Adrenal gland (tissue), 12 donors: ENCODE results near the gene TARDBP. TPM values are rescaled to one million over a fixed set of nuclear protein-coding genes. Genes with fewer than 3 reads are reported as not detected.

Source experiments
- DNase-seq, 7 donors: peaks; one replicate each; pipeline ENCODE4 v3.0.0-alpha.2; 2019 to 2020
- H3K27ac ChIP-seq, 5 donors: fragments of 200-600 bp; sonication (generic) in 4 of 5; 1 replicate in 3 of 5; 2 replicates in 2 of 5; pipeline versions ENCODE4 v1.5.1 to v1.8.0; 2016 to 2020; ENCODE audit warnings: mild to moderate bottlenecking in 1 of 5
- H3K27me3 ChIP-seq: fragments of 200-600 bp; 2 replicates; pipeline ENCODE4 v1.8.0; 2021
- H3K36me3 ChIP-seq, 2 donors: fragments of 200-600 bp; replicated peaks in 1 of 2; 1 replicate in 1 of 2; 2 replicates in 1 of 2; pipeline versions ENCODE4 v1.5.1 to v1.8.0; 2018 to 2022
- H3K4me1 ChIP-seq, 2 donors: fragments of 200-600 bp; replicated peaks in 1 of 2; 1 replicate in 1 of 2; 2 replicates in 1 of 2; pipeline versions ENCODE4 v1.5.1 to v1.8.0; 2018 to 2021
- H3K4me3 ChIP-seq, 4 donors: fragments of 200-600 bp; sonication (generic) in 3 of 4; one replicate each; pipeline ENCODE4 v1.5.1; 2016 to 2018
- H3K9me3 ChIP-seq, 3 donors: fragments of 200-600 bp; sonication (generic) in 1 of 3; replicated peaks in 1 of 3; 1 replicate in 2 of 3; 2 replicates in 1 of 3; pipeline versions ENCODE4 v1.5.1 to v1.8.0; 2016 to 2021
- POLR2A ChIP-seq, 2 donors: fragments of 450-650 bp; IDR thresholded peaks; one replicate each; pipeline ENCODE4 v1.6.1; 2017; ENCODE audit warnings: antibody characterized with exemption in 2 of 2, mild to moderate bottlenecking in 2 of 2, moderate library complexity in 1 of 2
- WGBS, 4 donors: extraction: QIAGEN DNeasy Blood & Tissue Kit in 2 of 4; methylation state at CpG; one replicate each; pipeline versions ENCODE4 v1.1.5 to v1.1.7; 2013 to 2017; 5-methylcytosine and 5-hydroxymethylcytosine counted together
- intact Hi-C, 2 donors: fragments of 100-400 bp; cut with DNase I; formaldehyde crosslinking; loops; one replicate each; pipeline versions ENCODE4 v1.14.1 to v1.15.0; 2022 to 2023
- polyA plus RNA-seq, 3 donors: library from polyadenylated mRNA; stranded (reverse); fragments of 200-250 nt in 2 of 3; fragments of 350-450 nt in 1 of 3; fragmentation: Illumina TruSeq in 1 of 3; extraction: RNeasy Lipid Tissue Mini Kit (QIAGEN cat#74804) in 1 of 3; gene quantifications; one replicate each; pipeline ENCODE4 v1.2.3, GENCODE V29; 2013 to 2014
- total RNA-seq, 9 donors: library from RNA; depleted of rRNA in 4 of 9; stranded (reverse); fragments of >200 nt in 4 of 9; fragments of 120-200 nt in 1 of 9; fragmentation: NEBNext Ultra II Directional in 1 of 9; extraction: Animal tissue kit (Norgen Biotek cat#: 25700) in 1 of 9; gene quantifications; one replicate each; pipeline versions ENCODE4 v1.1.0 to v1.2.4, GENCODE V29; 2013 to 2023
- TF ChIP-seq, protein P1 (sequence below), 6 experiments: fragments of 450-650 bp in 4 of 6; fragments of 200-600 bp in 2 of 6; sonication (generic) in 1 of 6; IDR thresholded peaks; 1 replicate in 5 of 6; 2 replicates in 1 of 6; pipeline versions ENCODE4 v1.5.1 to v1.8.0; 2016 to 2021; ENCODE audit warnings: antibody characterized with exemption in 6 of 6, mild to moderate bottlenecking in 2 of 6, moderate library complexity in 1 of 6
- donor health status: healthy with polysubstance abuse.
- donor health status: Bipolar disorder and iron deficiency.
- donor health status: DM: yes; HTN: yes; CAD: no.
- donor health status: DM: no; HTN: no; CAD: no.
- donor health status: DM: no; HTN: no; CAD: no.
- donor health status: DM: yes; HTN: yes; CAD: no.

TARDBP gene
- total and polyA plus RNA-seq, 12 donors, result 45.1 to 324 (median 111) TPM

DNA sequence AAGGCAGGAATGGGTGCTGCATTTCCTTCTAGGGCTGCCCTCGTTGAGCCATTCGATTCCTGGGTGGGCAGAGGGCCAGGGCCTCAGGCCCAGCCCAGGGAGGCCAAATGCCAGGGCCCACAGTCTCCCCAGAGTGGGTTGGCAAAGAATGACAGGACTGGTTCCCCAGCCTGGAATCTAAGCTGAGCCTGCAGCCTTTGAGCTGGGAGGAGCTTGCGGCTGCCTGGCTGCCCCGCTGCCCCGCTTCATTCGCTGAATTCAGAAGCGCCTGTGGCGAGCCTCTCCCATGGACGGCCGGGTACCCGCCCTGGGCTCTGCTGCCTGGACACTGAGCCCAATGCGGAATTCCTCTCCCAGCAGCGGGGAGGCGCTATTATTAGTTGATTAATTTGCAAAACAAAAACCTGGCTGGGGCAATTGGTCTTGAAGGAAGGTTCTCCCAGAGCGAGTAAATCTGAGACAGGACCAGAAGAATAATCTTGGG is 32.3 kb upstream of the TARDBP start:
- Histone ChIP-seq H3K9me3 (no peaks in the 10 kb centered on the region), H3K27ac (peak overlapping the region in 2 of 5 donors; percentile 23 to 60), H3K27me3 (no peaks in the 10 kb centered on the region), H3K36me3 (no peaks in the 10 kb centered on the region), H3K4me3 (peak overlapping the region in 1 of 4 donors; percentile 11), H3K4me1 (peaks cover 0 to 10% of the 10 kb centered on the region in 2 donors)
- peak in 1 of 2 donors; percentile 44 for TF ChIP-seq POLR2A (IDR thresholded peaks at IDR 0.05)
- TF ChIP-seq, protein P1, sequence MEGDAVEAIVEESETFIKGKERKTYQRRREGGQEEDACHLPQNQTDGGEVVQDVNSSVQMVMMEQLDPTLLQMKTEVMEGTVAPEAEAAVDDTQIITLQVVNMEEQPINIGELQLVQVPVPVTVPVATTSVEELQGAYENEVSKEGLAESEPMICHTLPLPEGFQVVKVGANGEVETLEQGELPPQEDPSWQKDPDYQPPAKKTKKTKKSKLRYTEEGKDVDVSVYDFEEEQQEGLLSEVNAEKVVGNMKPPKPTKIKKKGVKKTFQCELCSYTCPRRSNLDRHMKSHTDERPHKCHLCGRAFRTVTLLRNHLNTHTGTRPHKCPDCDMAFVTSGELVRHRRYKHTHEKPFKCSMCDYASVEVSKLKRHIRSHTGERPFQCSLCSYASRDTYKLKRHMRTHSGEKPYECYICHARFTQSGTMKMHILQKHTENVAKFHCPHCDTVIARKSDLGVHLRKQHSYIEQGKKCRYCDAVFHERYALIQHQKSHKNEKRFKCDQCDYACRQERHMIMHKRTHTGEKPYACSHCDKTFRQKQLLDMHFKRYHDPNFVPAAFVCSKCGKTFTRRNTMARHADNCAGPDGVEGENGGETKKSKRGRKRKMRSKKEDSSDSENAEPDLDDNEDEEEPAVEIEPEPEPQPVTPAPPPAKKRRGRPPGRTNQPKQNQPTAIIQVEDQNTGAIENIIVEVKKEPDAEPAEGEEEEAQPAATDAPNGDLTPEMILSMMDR (IDR thresholded peaks at IDR 0.05), result peak in 4 of 6 experiments; percentile 8 to 32 (median 24)
- DNase-seq, result peak; percentile 58 to 86 (median 82)
- WGBS, 4 donors, result 12 to 27% (median 24%) methylated on average over 7 to 15 of the region's 15 CpGs
- intact Hi-C loops, result no loop called here

DNA sequence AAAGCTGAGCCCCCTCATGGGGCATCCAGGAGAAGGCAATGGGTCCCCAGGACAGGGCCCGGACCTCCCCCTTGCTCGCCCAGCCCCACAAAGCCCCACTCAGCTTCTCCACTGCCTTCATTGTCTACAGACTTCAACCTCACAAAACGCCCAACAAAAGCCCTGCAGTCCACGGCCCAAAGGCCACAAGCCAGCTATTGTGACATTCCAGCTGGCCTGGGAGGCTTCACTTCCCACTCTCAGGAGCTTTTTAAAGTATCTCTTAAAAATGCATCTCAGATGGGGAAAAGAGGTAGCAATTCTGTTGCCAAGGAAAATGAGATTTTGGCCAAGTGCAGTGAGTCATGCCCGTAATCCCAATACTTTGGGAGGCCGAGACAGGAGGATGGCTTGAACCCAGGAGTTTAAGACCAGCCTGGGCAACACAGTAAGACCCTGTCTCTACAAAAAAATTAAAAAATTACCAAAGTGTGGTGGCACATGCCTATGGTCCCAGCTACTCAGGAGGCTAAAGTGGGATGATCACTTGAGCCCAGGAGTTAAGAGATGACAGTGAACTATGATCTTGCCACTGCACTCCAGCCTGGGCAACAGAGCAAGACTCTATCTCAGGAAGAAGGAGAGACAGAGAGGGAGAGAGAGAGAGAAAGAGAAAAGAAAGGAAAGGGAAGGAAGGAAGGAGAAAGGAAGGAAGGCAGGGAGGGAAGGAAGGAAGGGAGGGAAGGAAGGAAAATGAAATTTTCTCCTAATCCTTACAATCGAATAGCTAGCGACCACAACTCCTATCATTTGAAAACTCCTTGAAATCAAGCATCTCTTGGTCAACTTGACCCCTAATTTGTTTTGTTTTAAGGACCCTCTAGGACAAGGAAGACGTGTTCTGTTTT is 31.4 kb upstream of the TARDBP start:
- H3K36me3 ChIP-seq, result no peaks in the 10 kb centered on the region
- peak in 3 of 7 donors; percentile 26 to 34 (median 32) for DNase-seq
- H3K4me1 ChIP-seq, result peaks cover 0 to 10% of the 10 kb centered on the region in 2 donors
- no peaks in the 10 kb centered on the region for H3K27me3 ChIP-seq
- 53 to 66% (median 62%) methylated on average over 8 to 9 of the region's 9 CpGs for WGBS, 4 donors
- TF ChIP-seq, protein P1 (IDR thresholded peaks at IDR 0.05), result no peak
- TF ChIP-seq POLR2A (IDR thresholded peaks at IDR 0.05), result no peak
- peak overlapping the region in 1 of 5 donors; percentile 23 for H3K27ac ChIP-seq
- H3K4me3 ChIP-seq, result no peak overlapping the region
- H3K9me3 ChIP-seq, result no peaks in the 10 kb centered on the region
- intact Hi-C loops, result no loop called here

DNA sequence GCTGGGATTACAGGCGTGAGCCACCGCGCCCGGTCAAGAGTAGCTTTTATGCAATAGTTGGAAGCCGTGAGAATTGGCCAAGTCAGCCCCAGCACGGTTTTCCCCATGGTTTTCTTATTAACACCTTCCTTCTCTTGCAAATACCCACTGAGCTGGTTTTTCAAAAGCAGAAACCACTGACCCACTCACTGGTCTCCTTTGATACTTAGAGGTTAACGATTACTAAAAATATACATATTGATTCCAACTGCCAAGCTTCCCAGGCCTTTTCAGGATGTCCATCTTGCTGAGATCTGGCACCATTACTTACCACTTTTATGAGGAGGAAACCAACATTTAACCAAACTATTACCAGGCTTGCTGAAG is 25.9 kb upstream of the TARDBP start:
- Histone ChIP-seq H3K27me3 (no peaks in the 10 kb centered on the region), H3K36me3 (no peaks in the 10 kb centered on the region), H3K4me3 (no peak overlapping the region), H3K4me1 (no peaks in the 10 kb centered on the region), H3K9me3 (no peaks in the 10 kb centered on the region), H3K27ac (no peak overlapping the region)
- TF ChIP-seq, protein P1 (IDR thresholded peaks at IDR 0.05), result no peak
- no peak for TF ChIP-seq POLR2A (IDR thresholded peaks at IDR 0.05)
- WGBS, 4 donors, result 76 to 83% (median 79%) methylated on average over 7 of the region's 7 CpGs
- DNase-seq, result no peak
- intact Hi-C loops, result no loop called here

DNA sequence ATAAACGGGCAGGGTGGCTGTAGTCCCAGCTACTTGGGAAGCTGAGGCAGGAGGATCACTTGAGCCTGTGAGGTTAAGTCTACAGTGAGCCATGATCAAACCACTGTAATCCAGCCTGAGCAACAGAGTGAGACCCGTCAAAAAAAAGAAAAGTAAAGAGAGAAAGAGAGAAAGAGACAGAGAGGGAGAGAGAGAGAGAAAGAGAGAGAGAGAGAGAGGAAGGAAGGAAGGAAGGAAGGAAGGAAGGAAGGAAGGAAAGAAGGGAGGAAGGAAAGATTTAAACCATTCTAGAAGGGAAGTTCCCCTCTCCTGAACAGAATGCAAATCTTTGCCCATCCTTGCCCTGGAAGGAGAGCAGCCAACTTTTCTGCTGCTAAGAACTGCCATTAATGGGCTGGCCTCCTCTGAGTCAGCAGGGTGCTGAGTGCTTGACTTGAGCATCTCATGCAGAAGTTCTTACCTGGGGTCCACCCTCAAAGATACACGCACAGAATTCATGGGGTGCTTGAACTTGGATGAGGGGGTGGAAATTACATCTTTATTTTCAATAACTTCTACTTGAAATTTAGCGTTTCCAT is 24.5 kb upstream of the TARDBP start:
- Histone ChIP-seq H3K4me3 (no peak overlapping the region), H3K27ac (no peak overlapping the region), H3K4me1 (no peaks in the 10 kb centered on the region), H3K27me3 (no peaks in the 10 kb centered on the region), H3K36me3 (no peaks in the 10 kb centered on the region), H3K9me3 (no peaks in the 10 kb centered on the region)
- TF ChIP-seq POLR2A (IDR thresholded peaks at IDR 0.05), result no peak
- TF ChIP-seq, protein P1 (IDR thresholded peaks at IDR 0.05), result no peak
- WGBS, 4 donors, result 72 to 81% (median 75%) methylated on average over 4 of the region's 4 CpGs
- intact Hi-C loops, result no loop called here
- no peak for DNase-seq
